B cell (primary cell): Measurements from ENCODE around the gene MVB12B. TPM values are rescaled to one million over a fixed set of nuclear protein-coding genes. Genes with fewer than 3 reads are reported as not detected.

Experiments used
- ATAC-seq: fragments of 200-7000 bp; cut with Tn5 transposase; one replicate; pipeline ENCODE4 v1.10.0; 2021; ENCODE audit warnings: low read depth, mild to moderate bottlenecking, moderate number of reproducible peaks, moderate library complexity
- CTCF ChIA-PET: fragments of 350-600 bp; sonication (Branson Sonifier 250); formaldehyde crosslinking; loops from one replicate; lab custom pipeline; 2021; ENCODE audit warnings: antibody characterized with exemption, inconsistent platforms; lab: Charles Lee
- POLR2A ChIA-PET: fragments of 350-600 bp; sonication (Branson Sonifier 250); formaldehyde crosslinking; loops from one replicate; lab custom pipeline; 2021; ENCODE audit warnings: antibody characterized with exemption; lab: Charles Lee
- DNase-seq: peaks from one replicate; pipeline ENCODE4 v3.0.0; 2013
- H2AFZ ChIP-seq: 2 replicates; pipeline ENCODE4 v1.6.1; 2012; ENCODE audit warnings: mild to moderate bottlenecking, low read depth, low read length; ENCODE audit not compliant: insufficient read depth, poor library complexity, severe bottlenecking
- H3K27ac ChIP-seq, 2 donors: 1 replicate in 1 of 2; 2 replicates in 1 of 2; pipeline ENCODE4 v1.5.1; 2012 to 2013; ENCODE audit warnings: low read length in 2 of 2, mild to moderate bottlenecking in 2 of 2, moderate library complexity in 1 of 2
- H3K27me3 ChIP-seq, 4 experiments: fragments of 200-600 bp in 1 of 4; sonication (generic) in 1 of 4; replicated peaks in 1 of 4; 1 replicate in 2 of 4; 2 replicates in 2 of 4; pipeline versions ENCODE4 v1.6.1 to v1.7.0; 2013 to 2016; ENCODE audit warnings: low read length in 3 of 4, mild to moderate bottlenecking in 2 of 4, mixed read lengths in 1 of 4, moderate library complexity in 1 of 4; ENCODE audit not compliant: insufficient read depth in 4 of 4, control insufficient read depth in 3 of 4; ENCODE audit errors: control extremely low read depth in 1 of 4
- H3K36me3 ChIP-seq, 2 experiments: replicated peaks in 1 of 2; 1 replicate in 1 of 2; 2 replicates in 1 of 2; pipeline versions ENCODE4 v1.6.1 to v1.7.1; 2013; ENCODE audit warnings: low read length in 1 of 2; ENCODE audit not compliant: insufficient read depth in 2 of 2, control insufficient read depth in 1 of 2; ENCODE audit errors: control extremely low read depth in 1 of 2, extremely low read depth in 1 of 2
- H3K4me1 ChIP-seq, 2 donors: fragments of 200-600 bp in 1 of 2; sonication (generic) in 1 of 2; 1 replicate in 1 of 2; 2 replicates in 1 of 2; pipeline versions ENCODE4 v1.5.1 to v1.6.1; 2013 to 2017; ENCODE audit warnings: low read length in 2 of 2; ENCODE audit not compliant: control insufficient read depth in 2 of 2, insufficient read depth in 2 of 2
- H3K4me2 ChIP-seq: replicated peaks from 2 replicates; pipeline ENCODE3; 2012; ENCODE audit warnings: mild to moderate bottlenecking, low read depth, low read length; ENCODE audit not compliant: poor library complexity, severe bottlenecking
- H3K4me3 ChIP-seq, 5 experiments: fragments of 200-600 bp in 1 of 5; sonication (generic) in 1 of 5; 1 replicate in 3 of 5; 2 replicates in 2 of 5; pipeline versions ENCODE4 v1.5.1 to v1.7.0; 2011 to 2016; ENCODE audit warnings: low read length in 4 of 5, mild to moderate bottlenecking in 4 of 5, low read depth in 2 of 5, control low read depth in 1 of 5, moderate library complexity in 1 of 5; ENCODE audit not compliant: insufficient read depth in 1 of 5; ENCODE audit errors: control extremely low read depth in 1 of 5, extremely low read depth in 1 of 5
- H3K79me2 ChIP-seq: fragments of 200-600 bp; sonication (generic); one replicate; pipeline ENCODE4 v1.6.0; 2016; ENCODE audit warnings: low read length; ENCODE audit not compliant: control insufficient read depth, insufficient read depth
- H3K9ac ChIP-seq: fragments of 200-600 bp; sonication (generic); 2 replicates; pipeline ENCODE4 v1.6.1; 2017; ENCODE audit warnings: mild to moderate bottlenecking, low read length, moderate library complexity
- H3K9me3 ChIP-seq, 3 donors: one replicate each; pipeline versions ENCODE4 v1.6.1 to v1.7.1; 2013; ENCODE audit warnings: low read length in 2 of 3; ENCODE audit not compliant: control insufficient read depth in 2 of 3, insufficient read depth in 1 of 3; ENCODE audit errors: control extremely low read depth in 1 of 3
- H4K20me1 ChIP-seq: 2 replicates; pipeline ENCODE4 v1.6.0; 2012; ENCODE audit warnings: mild to moderate bottlenecking, low read length; ENCODE audit not compliant: insufficient read depth, control insufficient read depth, poor library complexity, severe bottlenecking
- H3K27ac Mint-ChIP-seq: one replicate; pipeline ENCODE4 v1.8.0; 2021; ENCODE audit warnings: mixed read lengths
- H3K27me3 Mint-ChIP-seq: one replicate; pipeline ENCODE4 v1.8.0; 2021; ENCODE audit warnings: mixed read lengths
- H3K4me1 Mint-ChIP-seq: one replicate; pipeline ENCODE4 v1.8.0; 2021; ENCODE audit warnings: mixed read lengths
- H3K4me3 Mint-ChIP-seq: one replicate; pipeline ENCODE4 v1.8.0; 2021; ENCODE audit warnings: mixed read lengths
- H3K9me3 Mint-ChIP-seq: one replicate; pipeline ENCODE4 v1.8.0; 2022; ENCODE audit warnings: mixed read lengths; ENCODE audit not compliant: insufficient read depth
- EZH2 ChIP-seq: IDR thresholded peaks from 2 replicates; pipeline ENCODE4 v1.6.1; 2012; ENCODE audit warnings: borderline replicate concordance, low read depth, mild to moderate bottlenecking, moderate library complexity, low read length; ENCODE audit not compliant: insufficient read depth, poor library complexity, severe bottlenecking
- WGBS: methylation state at CpG from one replicate; pipeline ENCODE4 v1.1.5; 2013; ENCODE audit warnings: missing lambda C conversion rate; ENCODE audit not compliant: insufficient coverage; 5-methylcytosine and 5-hydroxymethylcytosine counted together
- intact Hi-C: fragments of 100-400 bp; cut with micrococcal nuclease; formaldehyde crosslinking; loops from one replicate; pipeline ENCODE4 v1.10.0; 2022
- polyA plus RNA-seq: library from polyadenylated mRNA; depleted of rRNA; stranded (reverse); fragments of >200 nt; gene quantifications from 2 replicates; pipeline ENCODE4 v1.2.3, GENCODE V29; 2012
- total RNA-seq, 2 donors: library from RNA; stranded (reverse); fragments of 120-200 nt in 1 of 2; gene quantifications; 1 replicate in 1 of 2; 2 replicates in 1 of 2; pipeline versions ENCODE4 v1.2.3 to v1.2.4, GENCODE V29; 2013 to 2022
- TF ChIP-seq, protein P1 (sequence below): fragments of 200-600 bp; IDR thresholded peaks from one replicate; pipeline ENCODE4 v1.8.0; 2022; ENCODE audit warnings: antibody characterized with exemption, mild to moderate bottlenecking

Gene MVB12B
- total and polyA plus RNA-seq, 2 donors (not counting 1 experiment from before 2014, with no cell fraction given), result 1.2 to 9.8 TPM

DNA sequence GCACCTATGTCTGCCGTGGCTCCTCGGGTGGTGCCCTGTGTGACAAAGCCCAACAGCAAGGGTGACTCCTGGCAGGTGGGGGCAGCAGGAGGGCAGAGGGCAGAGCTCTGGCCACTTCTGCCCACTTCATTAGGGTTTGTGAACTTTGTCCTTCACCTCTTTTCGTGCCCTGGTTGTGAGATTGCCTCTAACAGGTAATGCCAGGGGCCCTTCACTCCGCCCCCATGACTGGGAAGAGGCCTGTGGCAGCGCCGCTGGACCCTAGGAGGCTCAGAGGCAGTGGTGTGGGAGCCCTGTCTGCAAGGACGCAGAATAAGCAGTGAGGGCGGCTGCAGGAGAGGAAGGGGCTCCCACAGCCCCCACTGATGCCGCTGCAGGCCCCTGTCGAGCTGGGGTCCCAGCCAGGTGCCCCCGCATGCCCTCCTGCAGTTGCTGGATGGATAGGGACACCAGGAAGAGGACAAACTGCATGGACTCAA, 178.4 kb downstream of the MVB12B start:
- Histone ChIP-seq H3K9ac (no peak overlapping the region), H3K4me1 (peaks cover 7 to 8% of the 10 kb centered on the region in 2 donors), H3K4me2 (no peak overlapping the region), H3K27ac (no peak overlapping the region), H3K36me3 (no peaks in the 10 kb centered on the region), H3K4me3 (no peak overlapping the region), H4K20me1 (peaks cover 8% of the 10 kb centered on the region), H3K9me3 (peaks cover 0 to 1% (median 0%) of the 10 kb centered on the region in 3 donors), H3K79me2 (no peaks in the 10 kb centered on the region), H3K27me3 (peaks cover 0 to 14% (median 6%) of the 10 kb centered on the region in 4 experiments), H2AFZ (no peak overlapping the region)
- Mint-ChIP-seq H3K9me3 (no peaks in the 10 kb centered on the region), H3K4me1 (peaks cover 9% of the 10 kb centered on the region), H3K4me3 (no peak overlapping the region), H3K27me3 (peaks cover 15% of the 10 kb centered on the region), H3K27ac (no peak overlapping the region)
- over 99% methylated on average over 10 of the region's 11 CpGs for WGBS
- intact Hi-C loops, result no loop called here
- ChIA-PET POLR2A (no interaction called here), CTCF (interaction anchor here (0.5 to 16.6 kb wide), 2 partner anchors 45 to 51 kb away, joined by 5 to 167 read pairs; no protein-coding TSS in a partner anchor)
- ATAC-seq (no peak), DNase-seq (no peak)
- TF ChIP-seq, protein P1, sequence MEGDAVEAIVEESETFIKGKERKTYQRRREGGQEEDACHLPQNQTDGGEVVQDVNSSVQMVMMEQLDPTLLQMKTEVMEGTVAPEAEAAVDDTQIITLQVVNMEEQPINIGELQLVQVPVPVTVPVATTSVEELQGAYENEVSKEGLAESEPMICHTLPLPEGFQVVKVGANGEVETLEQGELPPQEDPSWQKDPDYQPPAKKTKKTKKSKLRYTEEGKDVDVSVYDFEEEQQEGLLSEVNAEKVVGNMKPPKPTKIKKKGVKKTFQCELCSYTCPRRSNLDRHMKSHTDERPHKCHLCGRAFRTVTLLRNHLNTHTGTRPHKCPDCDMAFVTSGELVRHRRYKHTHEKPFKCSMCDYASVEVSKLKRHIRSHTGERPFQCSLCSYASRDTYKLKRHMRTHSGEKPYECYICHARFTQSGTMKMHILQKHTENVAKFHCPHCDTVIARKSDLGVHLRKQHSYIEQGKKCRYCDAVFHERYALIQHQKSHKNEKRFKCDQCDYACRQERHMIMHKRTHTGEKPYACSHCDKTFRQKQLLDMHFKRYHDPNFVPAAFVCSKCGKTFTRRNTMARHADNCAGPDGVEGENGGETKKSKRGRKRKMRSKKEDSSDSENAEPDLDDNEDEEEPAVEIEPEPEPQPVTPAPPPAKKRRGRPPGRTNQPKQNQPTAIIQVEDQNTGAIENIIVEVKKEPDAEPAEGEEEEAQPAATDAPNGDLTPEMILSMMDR, result no peak
- TF ChIP-seq EZH2, result no peak

DNA sequence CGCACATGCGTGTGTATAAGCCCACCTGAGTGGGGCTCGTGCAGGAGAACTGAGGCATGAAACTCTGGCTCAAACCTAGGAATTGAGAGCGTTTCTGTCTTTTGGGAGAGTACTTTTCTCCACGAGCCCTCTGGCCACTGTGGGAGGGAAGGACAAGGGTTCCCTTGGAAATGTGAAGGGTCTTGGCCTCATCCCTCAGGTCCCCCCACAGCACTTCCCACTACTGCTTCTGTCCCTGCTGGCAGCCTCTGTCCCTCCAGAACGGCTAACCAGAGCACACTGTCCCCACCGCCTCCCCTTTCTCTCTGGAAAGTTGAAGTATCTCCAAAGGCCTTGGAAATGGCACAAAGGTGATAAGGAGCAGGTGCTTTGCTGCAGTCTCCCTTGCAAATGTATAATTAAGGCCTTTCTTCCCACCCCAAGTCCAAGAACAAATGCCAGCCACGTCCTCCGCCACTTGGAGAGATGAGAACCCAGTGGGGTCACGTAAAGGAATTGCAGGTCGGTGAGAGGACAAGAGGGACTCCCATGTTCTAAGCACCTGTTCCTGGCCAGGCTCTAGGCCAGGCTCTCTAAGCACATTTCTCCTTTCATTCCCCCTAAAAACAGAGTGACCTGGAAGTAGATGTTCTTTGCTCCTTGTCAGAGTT, 179.2 kb downstream of the MVB12B start:
- TF ChIP-seq, protein P1, result no peak
- TF ChIP-seq EZH2, result no peak
- H3K9me3 ChIP-seq, result no peaks in the 10 kb centered on the region
- no peaks in the 10 kb centered on the region for H3K36me3 ChIP-seq
- POLR2A ChIA-PET, result no interaction called here
- H3K79me2 ChIP-seq, result no peaks in the 10 kb centered on the region
- CTCF ChIA-PET, result interaction anchor here (0.5 to 16.6 kb wide), 3 partner anchors 14 to 50 kb away, joined by 5 to 167 read pairs (median 5); no protein-coding TSS in a partner anchor
- H2AFZ ChIP-seq, result no peak overlapping the region
- H3K27ac ChIP-seq, result no peak overlapping the region
- H3K4me2 ChIP-seq, result no peak overlapping the region
- 84% methylated on average over 8 of the region's 11 CpGs for WGBS
- no peaks in the 10 kb centered on the region for H3K9me3 Mint-ChIP-seq
- H3K4me3 Mint-ChIP-seq, result no peak overlapping the region
- H3K27me3 Mint-ChIP-seq, result peaks cover 13% of the 10 kb centered on the region
- H3K4me1 ChIP-seq, result peaks cover 4% of the 10 kb centered on the region in 2 donors
- DNase-seq, result no peak
- no peak overlapping the region for H3K27ac Mint-ChIP-seq
- ATAC-seq, result no peak
- H3K4me1 Mint-ChIP-seq, result peaks cover 3% of the 10 kb centered on the region
- H4K20me1 ChIP-seq, result peaks cover under 1% of the 10 kb centered on the region
- H3K27me3 ChIP-seq, result peaks cover 0 to 14% (median under 1%) of the 10 kb centered on the region in 4 experiments
- H3K9ac ChIP-seq, result no peak overlapping the region
- intact Hi-C loops, result no loop called here
- H3K4me3 ChIP-seq, result no peak overlapping the region
